ENCODE results near the gene SPINK5. TPM values are rescaled to one million over a fixed set of nuclear protein-coding genes. Genes with fewer than 3 reads are reported as not detected.
"Not testable (repeated sequence)": the region's sequence is repeated elsewhere in the genome, so short reads cannot be mapped to it uniquely, and the experiment has no call there.

SPINK5 gene
- total RNA-seq, 1 donor from 2014 or later, result 3.4 TPM

DNA sequence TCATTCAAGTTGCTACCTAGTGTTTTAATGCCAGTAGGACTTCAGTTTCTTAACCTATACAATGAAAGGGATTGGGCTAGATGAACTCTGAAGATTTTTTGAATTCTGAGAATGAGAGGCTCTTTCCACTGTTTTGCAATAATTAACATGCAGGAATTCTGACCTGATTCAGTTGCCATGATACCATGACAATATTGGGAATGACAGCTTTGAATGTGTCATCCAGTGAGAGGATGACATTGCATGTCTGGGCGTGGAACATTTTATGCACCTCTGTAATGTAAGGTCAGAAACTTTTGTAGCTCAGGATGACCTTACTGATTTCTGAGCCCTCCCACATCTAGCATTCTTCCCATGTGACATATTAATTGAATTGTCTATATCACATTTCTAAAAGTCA is 30.6 kb upstream of the SPINK5 start:
- Mint-ChIP-seq H3K27ac (ENCODE audit: unreplicated experiment) (no peak overlapping the region), H3K36me3 (ENCODE audit: unreplicated experiment) (peaks cover 2% of the 10 kb centered on the region), H3K4me1 (ENCODE audit: unreplicated experiment) (no peaks in the 10 kb centered on the region), H3K9me3 (ENCODE audit: unreplicated experiment) (no peaks in the 10 kb centered on the region), H3K4me3 (ENCODE audit: unreplicated experiment) (no peak overlapping the region), H3K27me3 (ENCODE audit: unreplicated experiment) (no peaks in the 10 kb centered on the region)
- DNase-seq (ENCODE audit: extremely low spot score, unreplicated experiment), result no peak
- TF ChIP-seq, protein P1, sequence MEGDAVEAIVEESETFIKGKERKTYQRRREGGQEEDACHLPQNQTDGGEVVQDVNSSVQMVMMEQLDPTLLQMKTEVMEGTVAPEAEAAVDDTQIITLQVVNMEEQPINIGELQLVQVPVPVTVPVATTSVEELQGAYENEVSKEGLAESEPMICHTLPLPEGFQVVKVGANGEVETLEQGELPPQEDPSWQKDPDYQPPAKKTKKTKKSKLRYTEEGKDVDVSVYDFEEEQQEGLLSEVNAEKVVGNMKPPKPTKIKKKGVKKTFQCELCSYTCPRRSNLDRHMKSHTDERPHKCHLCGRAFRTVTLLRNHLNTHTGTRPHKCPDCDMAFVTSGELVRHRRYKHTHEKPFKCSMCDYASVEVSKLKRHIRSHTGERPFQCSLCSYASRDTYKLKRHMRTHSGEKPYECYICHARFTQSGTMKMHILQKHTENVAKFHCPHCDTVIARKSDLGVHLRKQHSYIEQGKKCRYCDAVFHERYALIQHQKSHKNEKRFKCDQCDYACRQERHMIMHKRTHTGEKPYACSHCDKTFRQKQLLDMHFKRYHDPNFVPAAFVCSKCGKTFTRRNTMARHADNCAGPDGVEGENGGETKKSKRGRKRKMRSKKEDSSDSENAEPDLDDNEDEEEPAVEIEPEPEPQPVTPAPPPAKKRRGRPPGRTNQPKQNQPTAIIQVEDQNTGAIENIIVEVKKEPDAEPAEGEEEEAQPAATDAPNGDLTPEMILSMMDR (IDR thresholded peaks at IDR 0.05), result no peak

DNA sequence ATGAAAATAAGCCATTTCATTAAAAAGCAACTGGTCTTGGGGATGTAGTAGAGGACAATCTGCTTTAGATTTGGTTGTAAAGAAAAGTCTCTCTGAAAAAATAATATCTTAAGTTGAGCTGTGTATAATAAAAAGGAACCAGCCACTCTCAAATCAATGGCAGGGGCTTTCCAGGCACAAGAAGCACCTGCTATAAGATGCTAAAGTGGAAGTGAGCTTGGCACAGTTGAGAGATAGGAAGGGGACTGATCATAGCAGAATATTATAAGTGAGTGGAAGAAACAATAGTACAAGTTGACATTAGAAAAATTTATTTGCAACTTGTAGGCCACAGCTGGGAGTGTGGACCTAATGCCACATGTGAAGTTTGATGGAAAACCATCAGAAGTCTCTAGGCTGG is 28.1 kb upstream of the SPINK5 start:
- TF ChIP-seq, protein P1 (IDR thresholded peaks at IDR 0.05), result no peak
- no peak for DNase-seq (ENCODE audit: extremely low spot score, unreplicated experiment)
- no peaks in the 10 kb centered on the region for H3K36me3 Mint-ChIP-seq (ENCODE audit: unreplicated experiment)
- H3K27ac Mint-ChIP-seq (ENCODE audit: unreplicated experiment), result no peak overlapping the region
- no peaks in the 10 kb centered on the region for H3K4me1 Mint-ChIP-seq (ENCODE audit: unreplicated experiment)
- no peaks in the 10 kb centered on the region for H3K27me3 Mint-ChIP-seq (ENCODE audit: unreplicated experiment)
- H3K4me3 Mint-ChIP-seq (ENCODE audit: unreplicated experiment), result no peak overlapping the region
- no peaks in the 10 kb centered on the region for H3K9me3 Mint-ChIP-seq (ENCODE audit: unreplicated experiment)

DNA sequence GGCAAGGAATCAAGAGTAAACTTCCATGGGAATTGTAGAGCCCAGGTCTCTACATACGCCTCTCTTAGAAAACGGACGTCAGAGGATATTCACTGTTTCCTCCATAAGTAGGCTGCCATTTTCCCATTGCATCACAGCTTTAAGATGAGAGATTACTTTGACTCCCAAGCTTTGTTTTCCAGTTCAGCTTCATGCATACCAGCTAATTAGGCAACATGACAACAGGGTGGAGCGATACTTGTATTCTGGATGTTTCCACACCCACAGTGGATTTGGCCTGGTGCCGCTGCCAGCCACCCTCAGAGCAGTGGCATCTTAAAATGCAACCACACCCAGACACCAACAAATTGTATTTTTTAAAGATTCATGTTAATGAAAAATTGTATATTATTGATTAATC is 20.9 kb upstream of the SPINK5 start:
- Mint-ChIP-seq H3K4me1 (ENCODE audit: unreplicated experiment) (no peaks in the 10 kb centered on the region), H3K9me3 (ENCODE audit: unreplicated experiment) (no peaks in the 10 kb centered on the region), H3K27ac (ENCODE audit: unreplicated experiment) (no peak overlapping the region), H3K36me3 (ENCODE audit: unreplicated experiment) (no peaks in the 10 kb centered on the region), H3K27me3 (ENCODE audit: unreplicated experiment) (no peaks in the 10 kb centered on the region), H3K4me3 (ENCODE audit: unreplicated experiment) (no peak overlapping the region)
- no peak for DNase-seq (ENCODE audit: extremely low spot score, unreplicated experiment)
- TF ChIP-seq, protein P1 (IDR thresholded peaks at IDR 0.05), result no peak

DNA sequence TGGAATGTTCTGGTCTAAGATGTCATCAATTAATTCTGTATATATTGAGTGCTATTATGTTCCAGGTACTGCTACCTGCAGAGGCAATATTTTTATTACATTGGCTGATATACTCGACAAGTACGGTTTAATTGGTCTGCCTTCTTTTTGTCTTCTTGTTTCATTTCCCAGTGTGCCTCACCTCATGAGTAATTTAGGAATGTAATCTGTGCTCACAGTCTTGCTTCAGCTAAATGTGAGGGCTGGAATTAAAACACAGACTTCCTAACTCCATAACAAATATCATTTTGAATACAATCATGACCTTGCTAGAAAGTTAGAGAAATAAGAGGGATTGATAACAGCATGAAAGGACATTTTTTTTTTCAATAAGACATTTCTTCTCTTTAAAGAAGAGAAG is 20.1 kb upstream of the SPINK5 start:
- no peak overlapping the region for H3K4me3 Mint-ChIP-seq (ENCODE audit: unreplicated experiment)

DNA sequence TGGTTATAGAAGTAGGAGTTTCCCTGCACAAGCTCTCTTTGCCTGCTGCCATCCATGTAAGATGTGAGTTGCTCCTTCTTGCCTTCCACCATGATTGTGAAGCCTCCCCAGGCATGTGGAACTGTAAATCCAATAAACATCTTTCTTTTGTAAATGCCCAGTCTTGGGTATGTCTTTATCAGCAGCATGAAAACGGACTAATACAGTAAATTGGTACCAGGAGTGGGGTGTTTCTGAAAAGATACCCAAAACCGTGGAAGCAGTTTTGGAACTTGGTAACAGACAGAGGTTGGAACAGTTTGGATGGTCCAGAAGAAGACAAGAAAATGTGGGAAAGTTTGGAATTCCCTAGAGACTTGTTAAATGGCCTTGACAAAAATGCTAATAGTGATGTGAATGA is 8.6 kb upstream of the SPINK5 start:
- not testable (repeated sequence) for H3K36me3 Mint-ChIP-seq (ENCODE audit: unreplicated experiment); H3K27me3 Mint-ChIP-seq (ENCODE audit: unreplicated experiment); H3K4me1 Mint-ChIP-seq (ENCODE audit: unreplicated experiment); H3K4me3 Mint-ChIP-seq (ENCODE audit: unreplicated experiment); H3K27ac Mint-ChIP-seq (ENCODE audit: unreplicated experiment); DNase-seq (ENCODE audit: extremely low spot score, unreplicated experiment)
- H3K9me3 Mint-ChIP-seq (ENCODE audit: unreplicated experiment), result peaks cover 25% of the 10 kb centered on the region

More for the DNA sequence above, 20.1 kb upstream of the SPINK5 start:
- TF ChIP-seq, protein P1 (IDR thresholded peaks at IDR 0.05), result no peak
- no peaks in the 10 kb centered on the region for H3K9me3 Mint-ChIP-seq (ENCODE audit: unreplicated experiment)
- DNase-seq (ENCODE audit: extremely low spot score, unreplicated experiment), result no peak
- H3K27me3 Mint-ChIP-seq (ENCODE audit: unreplicated experiment), result no peaks in the 10 kb centered on the region
- H3K36me3 Mint-ChIP-seq (ENCODE audit: unreplicated experiment), result no peaks in the 10 kb centered on the region
- H3K4me1 Mint-ChIP-seq (ENCODE audit: unreplicated experiment), result no peaks in the 10 kb centered on the region
- no peak overlapping the region for H3K27ac Mint-ChIP-seq (ENCODE audit: unreplicated experiment)

DNA sequence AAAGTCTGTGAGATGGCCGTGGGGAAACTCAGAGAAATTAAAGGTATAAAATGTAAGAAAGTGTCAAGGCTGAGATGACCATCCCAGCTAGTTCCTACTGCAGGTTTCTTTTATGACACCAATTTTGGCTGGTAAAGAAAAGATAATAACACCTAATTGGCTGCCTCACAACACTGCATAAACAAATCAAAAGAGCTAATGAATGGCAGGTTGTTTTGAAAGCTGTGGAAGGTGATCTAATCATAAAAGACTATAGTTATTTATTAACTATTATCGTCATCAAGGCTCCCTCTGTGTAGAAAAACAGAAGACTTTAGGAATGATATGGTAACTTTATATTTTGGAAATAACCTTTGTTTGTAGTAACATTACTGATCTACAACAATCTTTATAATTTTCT is 3.5 kb upstream of the SPINK5 start:
- TF ChIP-seq, protein P1 (IDR thresholded peaks at IDR 0.05), result no peak
- no peak overlapping the region for H3K4me3 Mint-ChIP-seq (ENCODE audit: unreplicated experiment)
- H3K27me3 Mint-ChIP-seq (ENCODE audit: unreplicated experiment), result no peaks in the 10 kb centered on the region
- H3K27ac Mint-ChIP-seq (ENCODE audit: unreplicated experiment), result no peak overlapping the region
- no peak for DNase-seq (ENCODE audit: extremely low spot score, unreplicated experiment)
- H3K4me1 Mint-ChIP-seq (ENCODE audit: unreplicated experiment), result no peaks in the 10 kb centered on the region
- H3K36me3 Mint-ChIP-seq (ENCODE audit: unreplicated experiment), result peaks cover 2% of the 10 kb centered on the region
- H3K9me3 Mint-ChIP-seq (ENCODE audit: unreplicated experiment), result peaks cover 11% of the 10 kb centered on the region

Data from osteocyte (in vitro differentiated cells).